Esophagus muscularis mucosa (tissue), 4 donors: ENCODE measurements around the gene BCL2L11.

Source experiments
- EP300 ChIP-seq: sonication (generic); formaldehyde crosslinking; IDR thresholded peaks from one replicate; pipeline ENCODE4 v1.6.1; 2017; ENCODE audit warnings: antibody characterized with exemption
- POLR2A ChIP-seq: fragments of 450-650 bp; IDR thresholded peaks from one replicate; pipeline ENCODE4 v1.6.1; 2017; ENCODE audit warnings: antibody characterized with exemption, moderate library complexity, mild to moderate bottlenecking, low read depth
- POLR2AphosphoS5 ChIP-seq, 2 donors: sonication (generic); formaldehyde crosslinking; IDR thresholded peaks; one replicate each; pipeline ENCODE4 v1.6.1; 2017; ENCODE audit warnings: antibody characterized with exemption in 2 of 2
- TF ChIP-seq, protein P1 (sequence below), 3 experiments: fragments of 200-600 bp in 2 of 3; fragments of 450-650 bp in 1 of 3; sonication (generic) in 2 of 3; IDR thresholded peaks; one replicate each; pipeline ENCODE4 v1.5.1; 2017 to 2019; ENCODE audit warnings: antibody characterized with exemption in 3 of 3, mild to moderate bottlenecking in 2 of 3, moderate library complexity in 1 of 3

DNA sequence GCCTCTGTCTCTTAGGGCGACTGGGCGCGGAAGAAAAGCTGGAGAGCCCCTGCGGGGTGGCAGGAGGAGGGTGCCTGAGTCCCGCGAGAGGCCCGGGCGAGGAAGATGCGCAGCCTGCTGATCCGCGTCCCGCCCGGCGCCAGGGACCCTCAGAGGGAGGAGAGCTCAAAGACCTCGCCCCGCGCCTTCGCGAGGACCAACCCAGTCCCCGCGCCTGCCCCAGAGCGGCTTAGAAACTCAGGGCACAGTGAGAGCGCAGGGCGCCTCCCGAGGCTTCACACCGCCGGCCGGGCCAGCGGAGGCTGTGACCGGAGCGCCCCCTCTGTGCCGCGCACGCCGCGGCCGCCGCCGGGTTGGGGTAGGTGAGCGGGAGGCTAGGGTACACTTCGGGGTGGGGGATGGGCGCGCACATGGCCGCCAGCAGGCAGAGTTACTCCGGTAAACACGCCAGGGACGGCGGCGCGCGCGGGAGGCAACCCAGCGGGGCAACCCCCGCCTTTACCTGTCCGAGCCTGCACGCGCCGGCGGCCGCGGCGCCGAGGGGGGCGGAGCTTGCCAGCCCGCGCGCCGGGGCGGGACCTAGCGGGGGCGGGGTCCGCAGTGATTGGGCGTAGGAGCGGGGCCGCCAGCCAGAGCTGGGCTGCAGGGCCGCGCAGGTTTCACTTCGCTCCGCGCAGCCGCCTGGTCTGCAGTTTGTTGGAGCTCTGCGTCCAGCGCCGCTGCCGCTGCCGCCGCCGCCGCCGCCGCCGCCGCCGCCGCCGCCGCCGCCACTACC lies at the start of gene BCL2L11:
- TF ChIP-seq EP300: no peak
- TF ChIP-seq, protein P1, sequence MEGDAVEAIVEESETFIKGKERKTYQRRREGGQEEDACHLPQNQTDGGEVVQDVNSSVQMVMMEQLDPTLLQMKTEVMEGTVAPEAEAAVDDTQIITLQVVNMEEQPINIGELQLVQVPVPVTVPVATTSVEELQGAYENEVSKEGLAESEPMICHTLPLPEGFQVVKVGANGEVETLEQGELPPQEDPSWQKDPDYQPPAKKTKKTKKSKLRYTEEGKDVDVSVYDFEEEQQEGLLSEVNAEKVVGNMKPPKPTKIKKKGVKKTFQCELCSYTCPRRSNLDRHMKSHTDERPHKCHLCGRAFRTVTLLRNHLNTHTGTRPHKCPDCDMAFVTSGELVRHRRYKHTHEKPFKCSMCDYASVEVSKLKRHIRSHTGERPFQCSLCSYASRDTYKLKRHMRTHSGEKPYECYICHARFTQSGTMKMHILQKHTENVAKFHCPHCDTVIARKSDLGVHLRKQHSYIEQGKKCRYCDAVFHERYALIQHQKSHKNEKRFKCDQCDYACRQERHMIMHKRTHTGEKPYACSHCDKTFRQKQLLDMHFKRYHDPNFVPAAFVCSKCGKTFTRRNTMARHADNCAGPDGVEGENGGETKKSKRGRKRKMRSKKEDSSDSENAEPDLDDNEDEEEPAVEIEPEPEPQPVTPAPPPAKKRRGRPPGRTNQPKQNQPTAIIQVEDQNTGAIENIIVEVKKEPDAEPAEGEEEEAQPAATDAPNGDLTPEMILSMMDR (IDR thresholded peaks at IDR 0.05): peak in 1 of 3 experiments; percentile 18
- TF ChIP-seq POLR2AphosphoS5 (IDR thresholded peaks at IDR 0.05): peak; percentile 82 to 90
- peak; percentile 29 for TF ChIP-seq POLR2A
